ENCODE data around the gene EMP3.
A peak's percentile ranks its signal among the peaks of the same experiment; 100 is the strongest.

Gene EMP3

DNA sequence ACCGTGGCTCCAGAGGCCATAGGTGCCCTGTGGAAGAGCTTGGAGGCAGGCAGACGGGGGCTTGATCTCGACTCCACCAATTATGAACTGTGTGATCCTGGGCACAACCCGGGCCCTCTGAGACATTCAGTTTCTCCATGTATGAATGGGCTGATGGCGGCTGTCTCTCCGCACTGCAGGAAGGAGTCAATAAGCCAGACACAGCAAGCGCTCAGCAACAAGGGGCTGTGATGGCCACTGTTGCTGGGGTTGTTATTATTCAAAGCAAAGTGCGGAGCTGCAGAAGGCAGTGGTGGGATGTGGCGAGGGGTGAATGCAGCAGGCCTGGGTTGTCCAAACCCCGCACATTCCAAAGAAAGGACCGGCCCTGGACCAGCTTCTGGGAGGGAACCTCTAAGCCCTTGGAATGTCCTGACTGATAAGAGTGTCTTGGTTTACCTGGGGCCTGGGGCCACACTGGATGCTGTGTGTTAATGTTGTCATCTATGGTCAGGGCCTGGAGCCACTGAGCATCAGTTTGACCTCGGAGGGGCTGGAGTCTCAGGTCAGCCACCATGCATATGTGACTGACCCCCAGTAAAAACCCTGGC is 30.1 kb downstream of the EMP3 start:
- no peak for DNase-seq (ENCODE audit: extremely low read depth, low read depth)
- TF ChIP-seq, protein P1, sequence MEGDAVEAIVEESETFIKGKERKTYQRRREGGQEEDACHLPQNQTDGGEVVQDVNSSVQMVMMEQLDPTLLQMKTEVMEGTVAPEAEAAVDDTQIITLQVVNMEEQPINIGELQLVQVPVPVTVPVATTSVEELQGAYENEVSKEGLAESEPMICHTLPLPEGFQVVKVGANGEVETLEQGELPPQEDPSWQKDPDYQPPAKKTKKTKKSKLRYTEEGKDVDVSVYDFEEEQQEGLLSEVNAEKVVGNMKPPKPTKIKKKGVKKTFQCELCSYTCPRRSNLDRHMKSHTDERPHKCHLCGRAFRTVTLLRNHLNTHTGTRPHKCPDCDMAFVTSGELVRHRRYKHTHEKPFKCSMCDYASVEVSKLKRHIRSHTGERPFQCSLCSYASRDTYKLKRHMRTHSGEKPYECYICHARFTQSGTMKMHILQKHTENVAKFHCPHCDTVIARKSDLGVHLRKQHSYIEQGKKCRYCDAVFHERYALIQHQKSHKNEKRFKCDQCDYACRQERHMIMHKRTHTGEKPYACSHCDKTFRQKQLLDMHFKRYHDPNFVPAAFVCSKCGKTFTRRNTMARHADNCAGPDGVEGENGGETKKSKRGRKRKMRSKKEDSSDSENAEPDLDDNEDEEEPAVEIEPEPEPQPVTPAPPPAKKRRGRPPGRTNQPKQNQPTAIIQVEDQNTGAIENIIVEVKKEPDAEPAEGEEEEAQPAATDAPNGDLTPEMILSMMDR (IDR thresholded peaks at IDR 0.05; ENCODE audit: low read depth, low read length, missing control alignments) = no peak

DNA sequence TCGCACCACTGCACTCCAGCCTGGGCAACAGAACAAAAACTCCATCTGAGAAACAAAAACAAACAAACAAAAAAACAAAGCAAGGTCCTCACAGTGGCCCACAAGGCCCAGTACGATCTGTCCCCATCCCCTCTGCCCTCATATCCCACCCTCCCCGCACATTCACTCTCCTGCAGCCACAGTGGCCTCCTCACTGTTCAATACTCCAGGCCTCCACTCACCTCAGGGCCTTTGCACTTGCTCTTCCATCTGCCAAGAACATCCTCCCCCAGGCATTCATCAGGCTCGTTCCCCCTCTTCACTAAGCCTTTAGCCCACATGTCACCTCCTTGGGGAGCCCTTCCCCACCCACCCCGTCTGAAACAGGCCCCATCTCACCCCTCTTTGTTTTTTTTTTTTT is 33.8 kb downstream of the EMP3 start:
- DNase-seq (ENCODE audit: extremely low read depth, low read depth) = no peak
- H3K4me3 ChIP-seq (replicated peaks; ENCODE audit: low read depth, low read length) = no peak overlapping the region
- TF ChIP-seq, protein P1 (IDR thresholded peaks at IDR 0.05; ENCODE audit: low read depth, low read length, missing control alignments) = no peak

More for the DNA sequence above, 30.1 kb downstream of the EMP3 start:
- no peak overlapping the region for H3K4me3 ChIP-seq (replicated peaks; ENCODE audit: low read depth, low read length)

DNA sequence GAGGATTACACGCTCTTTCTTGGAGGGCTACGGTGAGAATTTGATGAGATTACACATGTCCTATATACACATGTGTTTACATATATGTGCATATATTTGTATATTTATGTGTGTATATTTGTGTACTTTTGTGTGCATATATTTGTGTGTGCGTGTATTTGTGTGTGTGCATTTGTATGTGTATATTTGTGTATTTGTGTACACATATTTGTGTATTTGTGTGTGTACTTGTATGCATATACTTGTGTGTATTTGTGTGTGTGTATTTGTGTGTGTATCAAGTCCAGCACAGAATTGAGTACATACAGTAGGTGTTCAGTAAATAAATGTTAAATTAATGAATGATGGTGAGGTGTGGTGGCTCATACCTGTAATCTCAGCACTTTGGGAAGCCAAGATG is 36.6 kb downstream of the EMP3 start:
- DNase-seq (ENCODE audit: extremely low read depth, low read depth) = no peak
- no peak overlapping the region for H3K4me3 ChIP-seq (replicated peaks; ENCODE audit: low read depth, low read length)
- TF ChIP-seq, protein P1 (IDR thresholded peaks at IDR 0.05; ENCODE audit: low read depth, low read length, missing control alignments) = no peak

DNA sequence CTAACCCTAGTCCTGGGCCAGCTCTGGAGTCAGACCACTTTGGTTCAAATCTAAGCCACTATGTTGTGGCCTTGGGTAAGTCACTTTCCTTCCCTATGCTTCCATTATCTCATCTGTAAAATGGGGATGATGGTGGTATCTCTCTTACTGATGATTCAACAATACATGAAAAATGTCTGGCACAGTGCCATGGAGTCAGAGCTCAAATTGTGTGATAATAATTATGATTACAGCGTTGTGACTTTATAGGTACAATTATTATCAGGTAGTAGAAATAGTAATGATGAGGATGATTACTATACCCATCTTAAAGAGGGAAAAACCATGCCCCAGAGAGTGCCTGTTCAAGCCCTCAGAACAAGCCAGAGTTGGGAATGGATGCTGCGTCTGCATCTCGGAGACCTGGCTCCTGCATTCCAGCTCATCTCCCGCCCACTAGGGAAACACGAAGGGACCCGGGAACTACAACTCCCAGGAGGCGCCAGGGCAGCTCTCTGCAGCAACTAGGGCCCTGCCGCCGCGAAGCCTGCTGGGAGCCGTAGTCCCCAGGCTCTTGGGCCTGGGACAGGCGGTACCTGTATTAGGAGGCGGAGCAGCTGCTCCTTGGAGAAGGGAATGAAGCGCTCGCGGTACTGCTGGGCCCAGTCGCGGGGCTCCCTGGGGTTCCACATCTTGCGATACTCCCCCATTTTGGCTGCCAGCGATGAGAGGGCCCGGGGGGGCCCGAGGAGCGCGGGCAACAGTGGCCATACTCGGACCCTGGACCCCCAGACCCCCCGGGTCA is 37.6 kb downstream of the EMP3 start:
- TF ChIP-seq, protein P1 (IDR thresholded peaks at IDR 0.05; ENCODE audit: low read depth, low read length, missing control alignments) = no peak
- peak overlapping the region; percentile 79 for H3K4me3 ChIP-seq (replicated peaks; ENCODE audit: low read depth, low read length)
- DNase-seq (ENCODE audit: extremely low read depth, low read depth) = peak; percentile 70

DNA sequence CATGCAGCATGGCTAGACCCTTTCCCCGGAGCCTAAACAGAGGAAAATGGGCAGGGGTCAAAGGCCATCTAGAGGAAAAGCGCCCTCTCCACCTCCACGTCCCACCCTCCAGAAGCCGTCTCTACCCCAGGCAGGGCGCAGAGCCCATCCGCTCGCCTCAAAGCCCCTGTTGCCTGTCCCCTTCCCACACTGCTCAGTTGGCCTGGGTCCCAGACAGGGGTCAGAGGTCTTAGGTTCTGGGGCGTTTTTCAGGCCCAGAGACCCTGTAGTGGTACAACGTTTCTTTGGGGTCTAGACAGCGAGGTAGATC is 38.1 kb downstream of the EMP3 start:
- TF ChIP-seq, protein P1 (IDR thresholded peaks at IDR 0.05; ENCODE audit: low read depth, low read length, missing control alignments) = no peak
- no peak for DNase-seq (ENCODE audit: extremely low read depth, low read depth)
- H3K4me3 ChIP-seq (replicated peaks; ENCODE audit: low read depth, low read length) = peak overlapping the region; percentile 79

DNA sequence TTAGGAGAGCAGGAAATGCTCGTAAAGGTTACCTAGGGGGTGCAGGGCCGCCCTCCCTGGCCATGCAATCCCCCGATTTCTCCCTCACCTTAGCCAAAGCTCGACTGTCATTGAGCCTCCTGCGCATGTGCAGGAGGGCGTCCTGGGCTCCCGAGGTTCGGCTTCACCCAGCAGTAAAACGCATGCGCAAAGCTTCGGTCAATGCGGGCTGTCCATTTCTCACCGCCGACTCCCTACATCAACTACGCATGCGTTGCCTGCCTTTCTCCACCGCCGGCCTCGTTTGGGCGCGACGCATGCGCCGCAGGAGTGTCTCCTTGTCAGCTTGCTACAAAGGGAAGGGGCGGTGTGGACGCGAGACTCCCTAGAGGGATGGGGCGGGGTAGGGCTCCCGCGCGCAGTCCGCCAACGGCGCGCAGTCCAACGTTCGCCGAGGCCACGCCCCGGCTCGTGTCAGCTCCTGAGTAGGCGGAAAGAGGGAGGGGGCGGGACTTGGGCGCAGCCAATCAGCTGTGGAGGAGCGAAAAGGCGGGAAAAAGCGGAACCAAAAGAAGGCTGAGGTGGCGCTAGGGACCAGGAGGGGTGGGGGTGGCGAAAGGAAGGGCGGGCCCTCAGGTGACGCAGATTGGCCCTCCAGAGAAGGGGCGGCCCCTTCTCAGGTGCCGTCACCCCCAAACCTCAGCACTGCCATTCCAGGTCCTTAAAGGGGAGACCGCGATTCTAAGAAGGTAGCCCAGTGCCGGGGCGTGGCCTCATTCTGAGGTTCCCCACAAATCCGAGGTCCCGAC is 38.7 kb downstream of the EMP3 start, which contains the start of the genes SYNGR4 and TMEM143:
TSS of gene SYNGR4 (plus strand) at position 558 of the 788 bp plus-strand sequence. CDS start 1,476 bp downstream, outside the sequence.
TSS of gene TMEM143 (minus strand) at position 131 of the 788 bp plus-strand sequence. CDS start at position 111, 20 bp downstream.
- H3K4me3 ChIP-seq (replicated peaks; ENCODE audit: low read depth, low read length) = peak within 1 kb of the TSS; percentile 79
- TF ChIP-seq, protein P1 (IDR thresholded peaks at IDR 0.05; ENCODE audit: low read depth, low read length, missing control alignments) = no peak
- DNase-seq (ENCODE audit: extremely low read depth, low read depth) = peak; percentile 97
